IPS-11a (cell line): ENCODE results near the gene GDI2.
"Not testable (repeated sequence)": the region's sequence is repeated elsewhere in the genome, so short reads cannot be mapped to it uniquely, and the experiment has no call there.

ENCODE experiments used
- H3K4me3 ChIP-seq: one replicate; pipeline ENCODE4 v1.5.1; 2013; ENCODE audit warnings: low read depth, low read length, control low read depth

The GDI2 gene

GRCh38 chr10:5813341-5814109 is at the start of gene GDI2:
Gene GDI2, minus strand, starts transcription at chr10:5813434. Its CDS starts 176 bp downstream, at chr10:5813258.
- H3K4me3 ChIP-seq = peak within 1 kb of the TSS; percentile 84

- H3K4me3 ChIP-seq = no peak overlapping the region
Measured at GRCh38 chr10:5862360-5862961, 49.2 kb upstream of the GDI2 start.

GRCh38 chr10:5860066-5860465 is 46.8 kb upstream of the GDI2 start:
- H3K4me3 ChIP-seq = no peak overlapping the region

GRCh38 chr10:5858811-5859210 is 45.6 kb upstream of the GDI2 start:
- H3K4me3 ChIP-seq = no peak overlapping the region

- no peak overlapping the region for H3K4me3 ChIP-seq
Measured at GRCh38 chr10:5856701-5857004, 43.4 kb upstream of the GDI2 start.

GRCh38 chr10:5855979-5856700 is 42.9 kb upstream of the GDI2 start:
- no peak overlapping the region for H3K4me3 ChIP-seq

- no peak overlapping the region for H3K4me3 ChIP-seq
Measured at GRCh38 chr10:5854131-5854475, 40.9 kb upstream of the GDI2 start.

GRCh38 chr10:5846667-5847066 is 33.4 kb upstream of the GDI2 start:
- H3K4me3 ChIP-seq = not testable (repeated sequence)

GRCh38 chr10:5844345-5845055 is 31.3 kb upstream of the GDI2 start:
- H3K4me3 ChIP-seq = no peak overlapping the region

- H3K4me3 ChIP-seq = no peak overlapping the region
Measured at GRCh38 chr10:5843686-5844344, 30.6 kb upstream of the GDI2 start.

GRCh38 chr10:5841965-5842364 is 28.7 kb upstream of the GDI2 start:
- H3K4me3 ChIP-seq = no peak overlapping the region

GRCh38 chr10:5840314-5841307 is 27.4 kb upstream of the GDI2 start:
- H3K4me3 ChIP-seq = no peak overlapping the region

- H3K4me3 ChIP-seq = not testable (repeated sequence)
Measured at GRCh38 chr10:5836181-5836580, 22.9 kb upstream of the GDI2 start.

- no peak overlapping the region for H3K4me3 ChIP-seq
Measured at GRCh38 chr10:5835446-5836095, 22.3 kb upstream of the GDI2 start.

- no peak overlapping the region for H3K4me3 ChIP-seq
Measured at GRCh38 chr10:5833814-5834213, 20.6 kb upstream of the GDI2 start.

- H3K4me3 ChIP-seq = no peak overlapping the region
Measured at GRCh38 chr10:5832946-5833345, 19.7 kb upstream of the GDI2 start.

GRCh38 chr10:5831446-5831782 is 18.2 kb upstream of the GDI2 start:
- no peak overlapping the region for H3K4me3 ChIP-seq

GRCh38 chr10:5830629-5831445 is 17.6 kb upstream of the GDI2 start:
- no peak overlapping the region for H3K4me3 ChIP-seq

- H3K4me3 ChIP-seq = no peak overlapping the region
Measured at GRCh38 chr10:5829267-5829666, 16.0 kb upstream of the GDI2 start.
